Fibroblast of villous mesenchyme (primary cell): ENCODE measurements around the gene MAPKAP1. TPM values are rescaled to one million over a fixed set of nuclear protein-coding genes. Genes with fewer than 3 reads are reported as not detected.
A peak's percentile ranks its signal among the peaks of the same experiment; 100 is the strongest.

Experiments used
- DNase-seq: peaks from one replicate; pipeline ENCODE4 v3.0.0-alpha.2; 2010; ENCODE audit warnings: low read depth
- H3K4me3 ChIP-seq: 2 replicates; pipeline ENCODE4 v1.5.1; 2011; ENCODE audit warnings: low read depth, mild to moderate bottlenecking, low read length
- CTCF ChIP-seq: IDR thresholded peaks from 2 replicates; pipeline ENCODE4 v1.5.1; 2012; ENCODE audit warnings: low read depth, mild to moderate bottlenecking, low read length; ENCODE audit not compliant: insufficient read depth
- total RNA-seq: library from RNA; depleted of rRNA; stranded (reverse); fragments of >200 nt; gene quantifications from 2 replicates; pipeline ENCODE4 v1.2.3, GENCODE V29; 2012

MAPKAP1 gene
- total RNA-seq, 1 donor = 92.0 TPM

GRCh38 chr9:125524583-125525355 lies 182.2 kb downstream of the MAPKAP1 start:
- no peak overlapping the region for H3K4me3 ChIP-seq
- no peak for TF ChIP-seq CTCF
- DNase-seq = peak; percentile 89

- no peak overlapping the region for H3K4me3 ChIP-seq
- no peak for DNase-seq
- TF ChIP-seq CTCF = no peak
Measured at GRCh38 chr9:125523681-125524080, 183.3 kb downstream of the MAPKAP1 start.

- H3K4me3 ChIP-seq = no peak overlapping the region
- peak; percentile 47 for DNase-seq
Measured at GRCh38 chr9:125522328-125522725, 184.7 kb downstream of the MAPKAP1 start.

GRCh38 chr9:125521462-125522327 lies 185.3 kb downstream of the MAPKAP1 start:
- DNase-seq = peak; percentile 87
- H3K4me3 ChIP-seq = no peak overlapping the region
- no peak for TF ChIP-seq CTCF

More at GRCh38 chr9:125522328-125522725, 184.7 kb downstream of the MAPKAP1 start:
- no peak for TF ChIP-seq CTCF

- TF ChIP-seq CTCF = no peak
- H3K4me3 ChIP-seq = no peak overlapping the region
- DNase-seq = peak; percentile 93
Measured at GRCh38 chr9:125519734-125520133, 187.3 kb downstream of the MAPKAP1 start.

- DNase-seq = no peak
- no peak for TF ChIP-seq CTCF
- no peak overlapping the region for H3K4me3 ChIP-seq
Measured at GRCh38 chr9:125517577-125517976, 189.4 kb downstream of the MAPKAP1 start.
